Upper lobe of left lung (tissue), 6 donors: ENCODE measurements around the gene C7. TPM values are rescaled to one million over a fixed set of nuclear protein-coding genes. Genes with fewer than 3 reads are reported as not detected.
A peak's percentile ranks its signal among the peaks of the same experiment; 100 is the strongest.

Source experiments
- ATAC-seq, 2 donors: fragments of 200-7000 bp; cut with Tn5 transposase; one replicate each; pipeline ENCODE4 v1.9.1; 2022; ENCODE audit warnings: mild to moderate bottlenecking in 2 of 2, moderate library complexity in 2 of 2; ENCODE audit not compliant: low FRiP score in 2 of 2
- DNase-seq, 2 donors: peaks; one replicate each; pipeline ENCODE4 v3.0.0-alpha.2; 2019 to 2020
- H3K27ac ChIP-seq, 4 donors: fragments of 200-600 bp; sonication (generic); one replicate each; pipeline ENCODE4 v1.5.1; 2016 to 2019
- H3K27me3 ChIP-seq, 4 donors: fragments of 200-600 bp; sonication (generic); one replicate each; pipeline ENCODE4 v1.5.1; 2017 to 2019
- H3K36me3 ChIP-seq, 4 donors: fragments of 200-600 bp; sonication (generic); one replicate each; pipeline ENCODE4 v1.5.1; 2016 to 2019
- H3K4me1 ChIP-seq, 4 donors: fragments of 200-600 bp; sonication (generic); one replicate each; pipeline ENCODE4 v1.5.1; 2018 to 2019
- H3K4me3 ChIP-seq, 4 donors: fragments of 200-600 bp; sonication (generic); one replicate each; pipeline ENCODE4 v1.5.1; 2017 to 2019; ENCODE audit warnings: mild to moderate bottlenecking in 2 of 4, moderate library complexity in 1 of 4
- H3K9me3 ChIP-seq, 4 donors: fragments of 200-600 bp; sonication (generic); one replicate each; pipeline ENCODE4 v1.5.1; 2018 to 2019
- EP300 ChIP-seq, 4 donors: sonication (generic); formaldehyde crosslinking; IDR thresholded peaks; one replicate each; pipeline ENCODE4 v1.5.1; 2017; ENCODE audit warnings: antibody characterized with exemption in 4 of 4, control low read depth in 2 of 4
- POLR2A ChIP-seq, 4 donors: fragments of 450-650 bp; IDR thresholded peaks; one replicate each; pipeline ENCODE4 v1.5.1; 2016 to 2017; ENCODE audit warnings: antibody characterized with exemption in 4 of 4, mild to moderate bottlenecking in 2 of 4
- POLR2AphosphoS5 ChIP-seq, 2 donors: sonication (generic); formaldehyde crosslinking; IDR thresholded peaks; one replicate each; pipeline ENCODE4 v1.5.1; 2017; ENCODE audit warnings: antibody characterized with exemption in 2 of 2
- whole genome bisulfite sequencing, 2 donors: methylation state at CpG; one replicate each; pipeline ENCODE4 v1.1.5; 2017 to 2018; 5-methylcytosine and 5-hydroxymethylcytosine counted together
- total RNA-seq, 6 donors: library from RNA; depleted of rRNA in 4 of 6; stranded (reverse); fragments of >200 nt in 4 of 6; gene quantifications; one replicate each; pipeline versions ENCODE4 v1.1.0 to v1.2.1, GENCODE V29; 2016 to 2021
- TF ChIP-seq, protein P1 (sequence below), 6 experiments: fragments of 450-650 bp in 4 of 6; fragments of 200-600 bp in 2 of 6; sonication (generic) in 2 of 6; IDR thresholded peaks; one replicate each; pipeline ENCODE4 v1.5.1; 2016 to 2019; ENCODE audit warnings: antibody characterized with exemption in 6 of 6
- donor health status: DM: no; HTN: no; CAD: no; lungs with moderate emphysema.
- donor health status: DM: no; HTN: yes; CAD: no; lungs with severe emphysema.

Gene C7
- total RNA-seq, 6 donors from 2014 or later = 117 to 741 (median 203) TPM

DNA sequence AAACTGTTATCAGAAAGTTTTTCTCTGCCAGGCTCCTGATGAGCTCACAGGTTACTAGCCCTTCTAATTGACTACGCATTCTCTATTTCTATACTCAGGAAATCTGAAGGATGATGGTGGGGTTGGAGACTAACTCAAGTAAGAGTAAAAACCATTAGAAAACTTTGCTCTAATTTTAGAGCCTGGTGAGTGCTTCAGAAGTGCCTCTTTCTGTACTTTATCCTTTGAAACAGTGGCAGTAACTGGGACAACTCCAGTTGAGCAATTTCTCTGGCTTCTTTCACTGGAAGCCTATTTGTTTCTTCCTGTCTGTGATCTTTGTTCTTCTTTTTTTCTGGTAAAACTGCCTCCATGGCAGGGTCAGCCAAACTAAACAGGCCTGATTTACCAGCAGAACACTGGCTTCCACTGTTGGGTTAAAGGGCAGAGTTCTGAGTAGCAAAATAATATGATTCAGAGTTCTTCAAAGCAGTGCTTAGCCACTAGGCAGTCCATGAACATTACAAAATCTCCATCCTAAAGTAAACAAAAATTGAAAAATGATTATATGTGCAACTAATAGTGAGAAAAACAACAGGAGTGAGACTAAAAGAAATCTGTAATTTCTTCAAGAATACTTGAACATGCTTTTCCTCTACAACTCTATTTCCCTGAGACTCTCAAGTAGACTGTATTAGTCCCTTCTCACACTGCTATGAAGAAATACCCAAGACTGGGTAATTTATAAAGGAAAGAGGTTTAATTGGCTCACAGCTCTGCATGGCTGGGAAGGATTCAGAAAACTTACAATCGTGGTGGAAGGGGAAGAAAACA lies 82.1 kb downstream of the C7 start:
- ATAC-seq (peak; percentile 85 to 86), DNase-seq (peak in 1 of 2 donors; percentile 49)
- Histone ChIP-seq H3K9me3 (no peaks in the 10 kb centered on the region), H3K4me1 (peaks cover 0 to 16% (median 1%) of the 10 kb centered on the region in 4 donors), H3K27ac (peak overlapping the region; percentile 13 to 79 (median 61)), H3K36me3 (no peaks in the 10 kb centered on the region), H3K4me3 (no peak overlapping the region), H3K27me3 (no peaks in the 10 kb centered on the region)
- WGBS, 2 donors = 9 to 17% methylated on average over 2 of the region's 2 CpGs
- TF ChIP-seq POLR2A (IDR thresholded peaks at IDR 0.05) (no peak), EP300 (IDR thresholded peaks at IDR 0.05) (peak in 2 of 4 donors; percentile 55 to 76), POLR2AphosphoS5 (IDR thresholded peaks at IDR 0.05) (peak; percentile 45 to 59)
- TF ChIP-seq, protein P1, sequence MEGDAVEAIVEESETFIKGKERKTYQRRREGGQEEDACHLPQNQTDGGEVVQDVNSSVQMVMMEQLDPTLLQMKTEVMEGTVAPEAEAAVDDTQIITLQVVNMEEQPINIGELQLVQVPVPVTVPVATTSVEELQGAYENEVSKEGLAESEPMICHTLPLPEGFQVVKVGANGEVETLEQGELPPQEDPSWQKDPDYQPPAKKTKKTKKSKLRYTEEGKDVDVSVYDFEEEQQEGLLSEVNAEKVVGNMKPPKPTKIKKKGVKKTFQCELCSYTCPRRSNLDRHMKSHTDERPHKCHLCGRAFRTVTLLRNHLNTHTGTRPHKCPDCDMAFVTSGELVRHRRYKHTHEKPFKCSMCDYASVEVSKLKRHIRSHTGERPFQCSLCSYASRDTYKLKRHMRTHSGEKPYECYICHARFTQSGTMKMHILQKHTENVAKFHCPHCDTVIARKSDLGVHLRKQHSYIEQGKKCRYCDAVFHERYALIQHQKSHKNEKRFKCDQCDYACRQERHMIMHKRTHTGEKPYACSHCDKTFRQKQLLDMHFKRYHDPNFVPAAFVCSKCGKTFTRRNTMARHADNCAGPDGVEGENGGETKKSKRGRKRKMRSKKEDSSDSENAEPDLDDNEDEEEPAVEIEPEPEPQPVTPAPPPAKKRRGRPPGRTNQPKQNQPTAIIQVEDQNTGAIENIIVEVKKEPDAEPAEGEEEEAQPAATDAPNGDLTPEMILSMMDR (IDR thresholded peaks at IDR 0.05) = no peak

DNA sequence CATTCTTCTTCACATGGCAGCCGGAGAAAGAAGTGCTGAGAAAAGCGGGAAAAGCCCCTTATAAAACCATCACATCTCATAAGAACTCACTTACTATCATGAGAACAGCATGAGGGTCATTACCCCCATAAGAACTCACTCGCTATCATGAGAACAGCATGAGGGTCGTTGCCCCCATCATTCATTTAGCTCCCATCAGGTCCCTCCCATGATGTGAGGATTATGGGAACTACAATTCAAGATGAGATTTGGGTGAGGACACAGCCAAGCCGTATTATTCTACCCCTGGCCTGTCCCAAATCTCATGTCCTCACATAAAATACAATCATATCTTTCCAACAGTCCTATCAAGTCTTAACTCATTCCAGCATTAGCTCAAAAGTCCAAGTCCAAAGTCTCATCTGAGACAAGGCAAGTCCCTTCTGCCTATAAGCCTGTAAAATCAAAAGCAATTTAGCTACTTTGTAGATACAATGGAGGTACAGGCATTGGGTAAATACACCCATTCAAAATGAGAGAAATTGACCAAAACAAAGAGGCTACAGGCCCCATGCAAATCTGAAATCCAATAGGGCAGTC lies 82.8 kb downstream of the C7 start:
- Histone ChIP-seq H3K9me3 (no peaks in the 10 kb centered on the region), H3K4me1 (peaks cover 0 to 16% (median 1%) of the 10 kb centered on the region in 4 donors), H3K27me3 (no peaks in the 10 kb centered on the region), H3K4me3 (no peak overlapping the region), H3K27ac (peak overlapping the region; percentile 13 to 79 (median 61)), H3K36me3 (no peaks in the 10 kb centered on the region)
- ATAC-seq (no peak), DNase-seq (no peak)
- TF ChIP-seq POLR2A (IDR thresholded peaks at IDR 0.05) (no peak), POLR2AphosphoS5 (IDR thresholded peaks at IDR 0.05) (no peak), EP300 (IDR thresholded peaks at IDR 0.05) (no peak)
- TF ChIP-seq, protein P1 (IDR thresholded peaks at IDR 0.05) = no peak
- 58 to 60% methylated on average over 5 of the region's 5 CpGs for WGBS, 2 donors

DNA sequence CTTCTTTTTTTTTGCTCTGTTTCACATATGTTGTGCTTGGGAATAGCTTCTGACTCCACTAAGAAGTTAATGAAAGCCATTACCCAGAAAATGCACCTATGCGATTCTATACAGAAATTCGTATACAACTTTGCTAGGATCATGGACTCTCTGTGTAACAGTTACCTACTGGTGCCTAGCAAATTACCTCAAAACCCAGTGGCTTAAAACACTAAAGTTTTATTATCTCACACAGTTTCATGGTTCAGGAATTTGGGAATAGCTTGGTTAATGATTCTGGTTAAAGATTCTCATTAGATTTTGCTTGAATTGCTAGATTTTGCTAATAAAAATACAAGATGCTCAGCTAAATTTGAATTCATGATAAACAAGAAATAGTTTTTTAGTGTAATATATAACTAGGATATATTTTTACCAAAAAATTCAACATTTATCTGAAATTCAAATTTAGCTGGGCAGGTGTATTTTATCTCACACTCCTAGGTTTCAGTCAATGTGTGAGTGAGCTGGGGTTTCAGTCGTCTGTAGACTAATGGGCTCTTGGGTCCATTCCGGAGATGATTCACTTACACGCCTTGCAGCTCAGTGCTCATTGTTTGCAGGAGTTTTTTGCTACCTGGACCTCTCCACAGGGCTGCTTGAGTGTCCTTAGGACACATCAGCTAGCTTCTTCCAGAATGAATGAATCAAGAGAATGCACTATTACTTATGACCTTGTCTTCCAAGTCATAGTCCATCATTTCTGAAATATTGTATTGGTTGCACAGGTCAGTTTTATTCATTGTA lies 86.7 kb downstream of the C7 start:
- TF ChIP-seq POLR2AphosphoS5 (IDR thresholded peaks at IDR 0.05) (no peak), POLR2A (IDR thresholded peaks at IDR 0.05) (no peak), EP300 (IDR thresholded peaks at IDR 0.05) (no peak)
- TF ChIP-seq, protein P1 (IDR thresholded peaks at IDR 0.05) = no peak
- DNase-seq (no peak), ATAC-seq (no peak)
- Histone ChIP-seq H3K27me3 (no peaks in the 10 kb centered on the region), H3K9me3 (no peaks in the 10 kb centered on the region), H3K4me3 (no peak overlapping the region), H3K4me1 (peaks cover 0 to 8% (median 1%) of the 10 kb centered on the region in 4 donors), H3K36me3 (no peaks in the 10 kb centered on the region), H3K27ac (no peak overlapping the region)
- WGBS, 2 donors = 93 to 95% methylated on average over 5 of the region's 5 CpGs

DNA sequence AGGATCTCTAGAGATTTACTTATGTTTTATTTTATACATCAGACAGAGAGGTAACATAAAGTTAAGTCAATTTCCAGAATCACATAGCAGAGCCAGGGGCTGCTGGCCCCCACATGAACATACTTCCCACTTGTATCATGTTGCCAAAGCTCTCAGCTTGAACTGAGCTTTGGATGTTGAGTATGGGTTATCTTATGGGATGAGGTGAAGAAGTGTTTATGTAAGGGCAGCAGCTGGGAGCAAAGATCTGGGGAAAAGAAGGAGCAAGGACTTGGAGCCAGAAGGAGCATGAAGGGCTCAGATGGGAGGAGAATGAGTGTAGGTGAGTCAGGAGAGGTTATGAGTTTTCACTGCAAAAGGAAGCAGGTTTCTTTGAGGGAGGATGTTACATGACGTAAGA lies 89.8 kb downstream of the C7 start:
- no peak for ATAC-seq
- Histone ChIP-seq H3K27me3 (no peaks in the 10 kb centered on the region), H3K36me3 (no peaks in the 10 kb centered on the region), H3K4me1 (no peaks in the 10 kb centered on the region), H3K4me3 (no peak overlapping the region), H3K9me3 (no peaks in the 10 kb centered on the region), H3K27ac (no peak overlapping the region)
- DNase-seq = no peak
- WGBS, 2 donors = 85 to 93% methylated on average over 1 of the region's 1 CpG
- TF ChIP-seq EP300 (IDR thresholded peaks at IDR 0.05) (no peak), POLR2A (IDR thresholded peaks at IDR 0.05) (no peak), POLR2AphosphoS5 (IDR thresholded peaks at IDR 0.05) (no peak)
- TF ChIP-seq, protein P1 (IDR thresholded peaks at IDR 0.05) = no peak
